ENCODE results near the gene CREG2. TPM values are rescaled to one million over a fixed set of nuclear protein-coding genes. Genes with fewer than 3 reads are reported as not detected.
"Not testable (repeated sequence)": the region's sequence is repeated elsewhere in the genome, so short reads cannot be mapped to it uniquely, and the experiment has no call there.

The CREG2 gene
- total RNA-seq, 1 donor from 2014 or later: not detected

- ATAC-seq (no peak), DNase-seq (ENCODE audit: missing footprints) (no peak)
- intact Hi-C loops (cut with DNase I): loop anchor here (10.0 kb wide), 1 partner anchor 1379 kb away; a partner anchor contains a TSS
Measured at GRCh38 chr2:101355401-101356054, 31.8 kb downstream of the CREG2 start.

- intact Hi-C loops (cut with DNase I): loop anchor here (10.0 kb wide), 1 partner anchor 1380 kb away; a partner anchor contains a TSS
- no peak for ATAC-seq
- DNase-seq (ENCODE audit: missing footprints): no peak
Measured at GRCh38 chr2:101354420-101355311, 32.6 kb downstream of the CREG2 start.

- DNase-seq (ENCODE audit: missing footprints); ATAC-seq: not testable (repeated sequence)
- intact Hi-C loops (cut with DNase I): loop anchor here (10.0 kb wide), 1 partner anchor 1382 kb away; a partner anchor contains a TSS
Measured at GRCh38 chr2:101352631-101353030, 34.7 kb downstream of the CREG2 start.

GRCh38 chr2:101351207-101351606 is 36.1 kb downstream of the CREG2 start:
- ATAC-seq (no peak), DNase-seq (ENCODE audit: missing footprints) (no peak)
- intact Hi-C loops (cut with DNase I): loop anchor here (10.0 kb wide), 1 partner anchor 1384 kb away; a partner anchor contains a TSS

- intact Hi-C loops (cut with DNase I): loop anchor here (10.0 kb wide), 1 partner anchor 1385 kb away; a partner anchor contains a TSS
- DNase-seq (ENCODE audit: missing footprints) (no peak), ATAC-seq (no peak)
Measured at GRCh38 chr2:101349893-101350662, 37.2 kb downstream of the CREG2 start.

GRCh38 chr2:101348883-101349282 is 38.4 kb downstream of the CREG2 start:
- intact Hi-C loops (cut with DNase I): no loop called here
- DNase-seq (ENCODE audit: missing footprints) (no peak), ATAC-seq (no peak)

GRCh38 chr2:101346909-101347308 is 40.4 kb downstream of the CREG2 start:
- intact Hi-C loops (cut with DNase I): no loop called here
- DNase-seq (ENCODE audit: missing footprints) (no peak), ATAC-seq (no peak)

GRCh38 chr2:101344137-101344536 is 43.2 kb downstream of the CREG2 start:
- intact Hi-C loops (cut with DNase I): no loop called here

GRCh38 chr2:101342625-101343008 is 44.7 kb downstream of the CREG2 start:
- intact Hi-C loops (cut with DNase I): loop anchor here (2.0 kb wide), 1 partner anchor 488 kb away; no protein-coding TSS in a partner anchor
- no peak for ATAC-seq
- DNase-seq (ENCODE audit: missing footprints): no peak

More at GRCh38 chr2:101344137-101344536, 43.2 kb downstream of the CREG2 start:
- ATAC-seq (no peak), DNase-seq (ENCODE audit: missing footprints) (no peak)

- DNase-seq (ENCODE audit: missing footprints): peak; percentile 83
- intact Hi-C loops (cut with DNase I): loop anchor here (2.0 kb wide), 1 partner anchor 489 kb away; no protein-coding TSS in a partner anchor
- peak; percentile 44 for ATAC-seq
Measured at GRCh38 chr2:101341901-101342624, 45.2 kb downstream of the CREG2 start.

GRCh38 chr2:101341421-101341820 is 45.9 kb downstream of the CREG2 start:
- ATAC-seq (no peak), DNase-seq (ENCODE audit: missing footprints) (no peak)
- intact Hi-C loops (cut with DNase I): no loop called here

- ATAC-seq (no peak), DNase-seq (ENCODE audit: missing footprints) (no peak)
- intact Hi-C loops (cut with DNase I): no loop called here
Measured at GRCh38 chr2:101340141-101340551, 47.2 kb downstream of the CREG2 start.

GRCh38 chr2:101339266-101339880 is 47.9 kb downstream of the CREG2 start:
- DNase-seq (ENCODE audit: missing footprints) (no peak), ATAC-seq (no peak)
- intact Hi-C loops (cut with DNase I): no loop called here

GRCh38 chr2:101337877-101338276 is 49.4 kb downstream of the CREG2 start:
- ATAC-seq (no peak), DNase-seq (ENCODE audit: missing footprints) (no peak)
- intact Hi-C loops (cut with DNase I): no loop called here

- ATAC-seq (no peak), DNase-seq (ENCODE audit: missing footprints) (no peak)
- intact Hi-C loops (cut with DNase I): no loop called here
Measured at GRCh38 chr2:101332885-101333766, 54.2 kb downstream of the CREG2 start.

GRCh38 chr2:101331202-101331601 is 56.1 kb downstream of the CREG2 start:
- DNase-seq (ENCODE audit: missing footprints) (no peak), ATAC-seq (no peak)
- intact Hi-C loops (cut with DNase I): no loop called here
